ENCODE results near the gene KLF12. TPM values are rescaled to one million over a fixed set of nuclear protein-coding genes. Genes with fewer than 3 reads are reported as not detected.
A peak's percentile ranks its signal among the peaks of the same experiment; 100 is the strongest.

KLF12 gene
- total RNA-seq, 1 experiment from 2014 or later: 38.1 TPM

GRCh38 chr13:74145249-74145975, 11.2 kb upstream of the KLF12 start:
- no peaks in the 10 kb centered on the region for H3K79me2 ChIP-seq (ENCODE audit: low read length)
- no peak overlapping the region for H3K4me3 ChIP-seq (ENCODE audit: low read length)
- no peak for DNase-seq
- H3K36me3 ChIP-seq (ENCODE audit: insufficient read depth, low read length): no peaks in the 10 kb centered on the region
- no peak overlapping the region for H3K27ac ChIP-seq (ENCODE audit: low read length)
- H3K9ac ChIP-seq (ENCODE audit: low read length): no peak overlapping the region
- H3K4me1 ChIP-seq (ENCODE audit: low read length): peaks cover 18% of the 10 kb centered on the region
- no peaks in the 10 kb centered on the region for H3K9me2 ChIP-seq (replicated peaks; ENCODE audit: insufficient read depth, low read length)
- no peaks in the 10 kb centered on the region for H4K20me1 ChIP-seq (ENCODE audit: insufficient read depth, low read depth, low read length)
- no peak overlapping the region for H2AFZ ChIP-seq (ENCODE audit: low read length)
- no peaks in the 10 kb centered on the region for H3K9me3 ChIP-seq (ENCODE audit: low read length)
- no peak overlapping the region for H3K4me2 ChIP-seq (ENCODE audit: low read depth, low read length, poor library complexity, severe bottlenecking)
- no peaks in the 10 kb centered on the region for H3K27me3 ChIP-seq (ENCODE audit: low read length)

GRCh38 chr13:74144269-74144668, 10.1 kb upstream of the KLF12 start:
- Histone ChIP-seq H3K4me2 (ENCODE audit: low read depth, low read length, poor library complexity, severe bottlenecking) (no peak overlapping the region), H3K4me1 (ENCODE audit: low read length) (peaks cover 18% of the 10 kb centered on the region), H3K27me3 (ENCODE audit: low read length) (no peaks in the 10 kb centered on the region), H3K27ac (ENCODE audit: low read length) (no peak overlapping the region), H3K4me3 (ENCODE audit: low read length) (no peak overlapping the region), H3K9me3 (ENCODE audit: low read length) (no peaks in the 10 kb centered on the region), H3K9ac (ENCODE audit: low read length) (no peak overlapping the region), H4K20me1 (ENCODE audit: insufficient read depth, low read depth, low read length) (no peaks in the 10 kb centered on the region), H3K9me2 (replicated peaks; ENCODE audit: insufficient read depth, low read length) (no peaks in the 10 kb centered on the region), H2AFZ (ENCODE audit: low read length) (no peak overlapping the region), H3K36me3 (ENCODE audit: insufficient read depth, low read length) (no peaks in the 10 kb centered on the region), H3K79me2 (ENCODE audit: low read length) (no peaks in the 10 kb centered on the region)
- no peak for DNase-seq

DNA sequence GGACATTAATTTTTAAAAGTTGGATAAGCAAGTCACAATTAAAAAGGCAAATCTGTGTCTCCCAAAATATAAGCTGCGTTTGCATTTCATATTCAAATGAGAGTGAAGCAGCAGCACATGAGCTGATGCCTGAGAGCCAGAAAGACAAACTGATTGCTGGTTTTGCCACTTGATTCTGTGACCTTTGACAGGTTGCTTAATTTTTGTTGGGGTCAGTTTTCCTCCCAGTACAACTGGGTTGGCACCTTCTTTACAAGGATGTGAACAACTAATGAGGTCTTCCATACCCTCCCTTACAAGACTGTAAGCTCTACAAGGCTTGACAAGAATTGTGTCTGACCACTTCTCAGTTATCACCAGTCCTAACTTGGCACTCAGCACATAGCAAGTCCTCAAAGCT, 8.1 kb upstream of the KLF12 start:
- Histone ChIP-seq H3K4me2 (ENCODE audit: low read depth, low read length, poor library complexity, severe bottlenecking) (peak overlapping the region; percentile 44), H3K9ac (ENCODE audit: low read length) (peak overlapping the region; percentile 25; the same call in 1 of the 2 replicates), H3K27ac (ENCODE audit: low read length) (no peak overlapping the region), H4K20me1 (ENCODE audit: insufficient read depth, low read depth, low read length) (no peaks in the 10 kb centered on the region), H2AFZ (ENCODE audit: low read length) (peak overlapping the region; percentile 54; the same call in 1 of the 2 replicates), H3K36me3 (ENCODE audit: insufficient read depth, low read length) (no peaks in the 10 kb centered on the region), H3K4me3 (ENCODE audit: low read length) (peak overlapping the region; percentile 2; the same call in 1 of the 2 replicates), H3K79me2 (ENCODE audit: low read length) (no peaks in the 10 kb centered on the region), H3K9me3 (ENCODE audit: low read length) (no peaks in the 10 kb centered on the region), H3K27me3 (ENCODE audit: low read length) (no peaks in the 10 kb centered on the region), H3K4me1 (ENCODE audit: low read length) (peaks cover 18% of the 10 kb centered on the region), H3K9me2 (replicated peaks; ENCODE audit: insufficient read depth, low read length) (no peaks in the 10 kb centered on the region)
- peak; percentile 62 for DNase-seq

GRCh38 chr13:74138241-74138640, 4.0 kb upstream of the KLF12 start:
- H3K4me3 ChIP-seq (ENCODE audit: low read length): no peak overlapping the region
- H4K20me1 ChIP-seq (ENCODE audit: insufficient read depth, low read depth, low read length): no peaks in the 10 kb centered on the region
- no peaks in the 10 kb centered on the region for H3K9me2 ChIP-seq (replicated peaks; ENCODE audit: insufficient read depth, low read length)
- no peak overlapping the region for H3K9ac ChIP-seq (ENCODE audit: low read length)
- peaks cover 6% of the 10 kb centered on the region for H3K79me2 ChIP-seq (ENCODE audit: low read length)
- peaks cover 30% of the 10 kb centered on the region for H3K4me1 ChIP-seq (ENCODE audit: low read length)
- H3K36me3 ChIP-seq (ENCODE audit: insufficient read depth, low read length): no peaks in the 10 kb centered on the region
- no peak overlapping the region for H3K4me2 ChIP-seq (ENCODE audit: low read depth, low read length, poor library complexity, severe bottlenecking)
- no peaks in the 10 kb centered on the region for H3K27me3 ChIP-seq (ENCODE audit: low read length)
- no peak for DNase-seq
- no peak overlapping the region for H2AFZ ChIP-seq (ENCODE audit: low read length)
- no peaks in the 10 kb centered on the region for H3K9me3 ChIP-seq (ENCODE audit: low read length)
- H3K27ac ChIP-seq (ENCODE audit: low read length): no peak overlapping the region

- DNase-seq: peak; percentile 62
- H3K27ac ChIP-seq (ENCODE audit: low read length): peak overlapping the region; percentile 94
- no peaks in the 10 kb centered on the region for H3K9me3 ChIP-seq (ENCODE audit: low read length)
- peaks cover 27% of the 10 kb centered on the region for H3K79me2 ChIP-seq (ENCODE audit: low read length)
- H3K4me3 ChIP-seq (ENCODE audit: low read length): peak overlapping the region; percentile 98
- peak overlapping the region; percentile 51; the same call in 1 of the 2 replicates for H2AFZ ChIP-seq (ENCODE audit: low read length)
- H4K20me1 ChIP-seq (ENCODE audit: insufficient read depth, low read depth, low read length): peaks cover 2% of the 10 kb centered on the region; the same call in 1 of the 2 replicates
- no peaks in the 10 kb centered on the region for H3K27me3 ChIP-seq (ENCODE audit: low read length)
- H3K4me2 ChIP-seq (ENCODE audit: low read depth, low read length, poor library complexity, severe bottlenecking): peak overlapping the region; percentile 100
- H3K9ac ChIP-seq (ENCODE audit: low read length): peak overlapping the region; percentile 98
- H3K36me3 ChIP-seq (ENCODE audit: insufficient read depth, low read length): no peaks in the 10 kb centered on the region
- no peaks in the 10 kb centered on the region for H3K9me2 ChIP-seq (replicated peaks; ENCODE audit: insufficient read depth, low read length)
- H3K4me1 ChIP-seq (ENCODE audit: low read length): peaks cover 22% of the 10 kb centered on the region
Measured at GRCh38 chr13:74136084-74136658, 2.0 kb upstream of the KLF12 start.

DNA sequence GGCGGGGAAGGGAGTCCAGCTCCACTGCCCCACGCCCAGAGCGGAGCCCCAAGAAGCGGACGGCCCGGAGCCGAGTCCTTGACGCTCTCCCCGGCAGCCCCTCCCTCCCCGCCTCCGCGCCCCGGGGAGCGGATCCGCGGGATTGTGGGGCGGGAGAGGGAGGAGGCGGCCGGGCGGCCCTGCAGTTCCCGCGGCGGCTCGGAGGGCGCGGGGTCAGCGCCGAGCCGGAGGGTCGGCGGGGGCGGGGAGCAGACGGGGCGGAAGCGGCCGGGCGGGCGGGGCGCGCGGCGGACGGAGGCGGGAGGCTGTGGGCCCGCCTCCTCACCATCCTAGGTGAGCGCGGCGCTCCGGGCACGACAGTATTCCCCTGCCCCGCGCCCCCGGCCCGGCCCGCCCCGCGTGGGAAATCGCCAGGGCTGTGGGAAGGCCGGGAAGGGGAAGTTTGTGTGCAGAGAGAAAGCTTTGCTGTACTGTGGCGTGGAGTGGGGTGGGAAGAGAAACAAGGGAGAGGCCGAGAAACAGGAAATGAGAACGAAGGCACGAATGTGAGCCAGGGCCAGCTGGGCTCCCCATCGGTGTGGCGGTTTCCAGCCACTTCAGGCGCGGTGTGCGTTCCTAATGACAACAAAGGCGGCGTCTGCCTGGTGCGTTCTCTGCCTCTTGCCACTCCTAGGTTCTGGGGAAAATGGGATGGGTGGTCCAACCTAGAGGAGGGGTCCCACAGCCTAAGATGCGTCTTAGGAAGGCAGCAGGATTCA, 1.3 kb upstream of the KLF12 start:
- Histone ChIP-seq H3K4me3 (ENCODE audit: low read length) (peak overlapping the region; percentile 98), H3K4me1 (ENCODE audit: low read length) (peaks cover 29% of the 10 kb centered on the region), H3K27me3 (ENCODE audit: low read length) (no peaks in the 10 kb centered on the region), H3K79me2 (ENCODE audit: low read length) (peaks cover 34% of the 10 kb centered on the region), H3K27ac (ENCODE audit: low read length) (peak overlapping the region; percentile 94), H2AFZ (ENCODE audit: low read length) (peak overlapping the region; percentile 51; the same call in 1 of the 2 replicates), H3K9me3 (ENCODE audit: low read length) (no peaks in the 10 kb centered on the region), H3K36me3 (ENCODE audit: insufficient read depth, low read length) (no peaks in the 10 kb centered on the region), H3K4me2 (ENCODE audit: low read depth, low read length, poor library complexity, severe bottlenecking) (peak overlapping the region; percentile 100), H3K9me2 (replicated peaks; ENCODE audit: insufficient read depth, low read length) (no peaks in the 10 kb centered on the region), H3K9ac (ENCODE audit: low read length) (peak overlapping the region; percentile 98), H4K20me1 (ENCODE audit: insufficient read depth, low read depth, low read length) (peaks cover 5% of the 10 kb centered on the region; the same call in 1 of the 2 replicates)
- peak; percentile 90 for DNase-seq

DNA sequence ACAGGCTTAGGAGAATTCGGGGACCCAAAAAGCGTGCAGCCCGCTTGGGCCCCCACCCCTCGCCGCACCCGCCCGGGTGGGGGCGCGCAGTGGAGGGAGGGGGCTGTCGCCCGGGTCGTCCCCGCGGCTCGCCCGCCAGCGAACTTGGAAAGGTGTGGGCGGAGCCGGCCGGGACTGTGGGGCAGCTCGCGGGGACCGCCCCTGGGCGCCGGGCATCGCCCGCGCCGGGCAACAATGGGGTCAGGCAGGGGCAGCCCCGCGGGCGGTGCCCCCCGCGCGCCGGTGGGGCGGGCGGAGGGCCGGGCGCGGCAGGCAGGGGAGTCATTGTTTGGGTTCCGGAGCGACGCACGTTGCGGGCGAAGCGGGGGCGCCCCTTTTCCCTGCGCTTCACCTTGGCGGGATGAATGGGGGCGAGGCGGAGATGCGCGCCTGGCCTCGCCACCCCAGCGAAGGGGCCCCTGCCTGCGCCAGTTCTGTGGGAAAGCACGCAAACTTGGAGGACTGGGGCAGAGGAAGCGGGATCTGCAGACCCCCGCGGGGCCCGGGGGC, 647 bp upstream of the KLF12 start:
- Histone ChIP-seq H3K27ac (ENCODE audit: low read length) (peak overlapping the region; percentile 94), H3K4me2 (ENCODE audit: low read depth, low read length, poor library complexity, severe bottlenecking) (peak overlapping the region; percentile 100), H3K4me3 (ENCODE audit: low read length) (peak overlapping the region; percentile 98), H3K4me1 (ENCODE audit: low read length) (peaks cover 35% of the 10 kb centered on the region), H3K9me3 (ENCODE audit: low read length) (no peaks in the 10 kb centered on the region), H3K79me2 (ENCODE audit: low read length) (peaks cover 40% of the 10 kb centered on the region), H2AFZ (ENCODE audit: low read length) (peak overlapping the region; percentile 72; the same call in 1 of the 2 replicates), H4K20me1 (ENCODE audit: insufficient read depth, low read depth, low read length) (peaks cover 5% of the 10 kb centered on the region; the same call in 1 of the 2 replicates), H3K9ac (ENCODE audit: low read length) (peak overlapping the region; percentile 98), H3K27me3 (ENCODE audit: low read length) (no peaks in the 10 kb centered on the region), H3K36me3 (ENCODE audit: insufficient read depth, low read length) (no peaks in the 10 kb centered on the region), H3K9me2 (replicated peaks; ENCODE audit: insufficient read depth, low read length) (no peaks in the 10 kb centered on the region)
- no peak for DNase-seq

Measured in Karpas-422 (cell line).